ENCODE results near the gene TNNI3. TPM values are rescaled to one million over a fixed set of nuclear protein-coding genes. Genes with fewer than 3 reads are reported as not detected.
A peak's percentile ranks its signal among the peaks of the same experiment; 100 is the strongest.

TNNI3 gene
- total and polyA plus RNA-seq, 2 donors (not counting 3 experiments of a cell fraction or from before 2014, with no cell fraction given) = not detected

GRCh38 chr19:55117663-55118391 lies 39.7 kb downstream of the TNNI3 start:
- H3K9me1 ChIP-seq (replicated peaks; ENCODE audit: control insufficient read depth, extremely low read depth, insufficient read depth, low read length) = no peaks in the 10 kb centered on the region
- ChIA-PET CTCF (interaction anchor here (0.6 to 4.8 kb wide), 8 partner anchors 15 to 386 kb away, joined by 3 to 38 read pairs (median 4); partner anchors contain the start of gene DNAAF3), POLR2A (interaction anchor here (0.6 to 0.7 kb wide), 3 partner anchors 8 to 472 kb away, joined by 3 to 7 read pairs (median 4); no protein-coding TSS in a partner anchor)
- no peak for TF ChIP-seq EZH2 (IDR thresholded peaks at IDR 0.05; ENCODE audit: borderline replicate concordance, low read depth, low read length, severe bottlenecking)
- TF ChIP-seq GATA2 (IDR thresholded peaks at IDR 0.05; ENCODE audit: insufficient read depth, insufficient read length, low read depth, low read length) = no peak
- peak; percentile 76 for TF ChIP-seq POLR2AphosphoS5 (IDR thresholded peaks at IDR 0.05; ENCODE audit: insufficient read depth, low read depth, low read length)
- no peak for TF ChIP-seq MYC (IDR thresholded peaks at IDR 0.05; ENCODE audit: low read depth, low read length)
- TF ChIP-seq JUN (IDR thresholded peaks at IDR 0.05; ENCODE audit: borderline replicate concordance, insufficient read depth, insufficient read length, low read depth) = no peak
- no peak for TF ChIP-seq MAX (IDR thresholded peaks at IDR 0.05; ENCODE audit: insufficient read depth, insufficient read length)
- TF ChIP-seq CTCF (IDR thresholded peaks at IDR 0.05; ENCODE audit: extremely low read depth in 1 of 2, insufficient read depth in 1 of 2, low read depth in 1 of 2, low read length in 2 of 2) = no peak
- peak; percentile 79 for TF ChIP-seq POLR2A (IDR thresholded peaks at IDR 0.05; ENCODE audit: low read depth, low read length)
- TF ChIP-seq FOS (IDR thresholded peaks at IDR 0.05; ENCODE audit: borderline replicate concordance, insufficient read depth, low read length) = no peak
- H3K4me3 ChIP-seq (replicated peaks in 1 of 3; ENCODE audit: insufficient read depth in 1 of 3, low read depth in 1 of 3, low read length in 3 of 3) = peak overlapping the region; percentile 19 to 92 (median 38)
- peak overlapping the region; percentile 19 for H3K9ac ChIP-seq (replicated peaks; ENCODE audit: extremely low read depth, insufficient read depth, low read length)
- no peaks in the 10 kb centered on the region for H3K36me3 ChIP-seq (ENCODE audit: control insufficient read depth in 2 of 2, extremely low read depth in 1 of 2, insufficient read depth in 2 of 2, low read length in 2 of 2)
- peaks cover 20% of the 10 kb centered on the region for H3K4me1 ChIP-seq (ENCODE audit: control insufficient read depth, extremely low read depth, insufficient read depth, low read length)
- FAIRE-seq (peak; percentile 98), DNase-seq (ENCODE audit: low read depth, low spot score) (peak; percentile 98)
- H2AFZ ChIP-seq (ENCODE audit: low read depth, low read length) = peak overlapping the region; percentile 35
- H3K79me2 ChIP-seq (ENCODE audit: control insufficient read depth, insufficient read depth, low read length) = peaks cover 43% of the 10 kb centered on the region
- H3K27ac ChIP-seq (ENCODE audit: insufficient read depth, low read depth, low read length) = peak overlapping the region; percentile 42
- dilution Hi-C loops (cut with MboI; ENCODE audit: extremely low pct_ligation_motif_present, low sequenced_read_pairs) = no loop called here
- BruUV-seq (replicated peaks) = TSS peak; percentile 89
- no peaks in the 10 kb centered on the region for H3K9me3 ChIP-seq (replicated peaks; ENCODE audit: control insufficient read depth, insufficient read depth, low read length)
- no peaks in the 10 kb centered on the region for H4K20me1 ChIP-seq (replicated peaks; ENCODE audit: control insufficient read depth, extremely low read depth, insufficient read depth, low read length)
- intact Hi-C loops (cut with micrococcal nuclease) = loop anchor here (1.0 to 5.0 kb wide), 4 partner anchors 31 to 656 kb away; partner anchors contain the start of genes FIZ1, LENG9 and RDH13
- H3K27me3 ChIP-seq (ENCODE audit: control insufficient read depth in 2 of 2, insufficient read depth in 2 of 2, low read length in 2 of 2) = no peaks in the 10 kb centered on the region
- peak overlapping the region; percentile 38 for H3K4me2 ChIP-seq (ENCODE audit: insufficient read depth, low read length)
